NCI-H748 treated with DMSO at 0.1 percent for 48 hours (cell line): ENCODE measurements around the gene PFKM.

Experiments used
- DNase-seq: peaks from one replicate; lab custom pipeline; 2025; lab: John Stamatoyannopoulos, UW

The PFKM gene

DNA sequence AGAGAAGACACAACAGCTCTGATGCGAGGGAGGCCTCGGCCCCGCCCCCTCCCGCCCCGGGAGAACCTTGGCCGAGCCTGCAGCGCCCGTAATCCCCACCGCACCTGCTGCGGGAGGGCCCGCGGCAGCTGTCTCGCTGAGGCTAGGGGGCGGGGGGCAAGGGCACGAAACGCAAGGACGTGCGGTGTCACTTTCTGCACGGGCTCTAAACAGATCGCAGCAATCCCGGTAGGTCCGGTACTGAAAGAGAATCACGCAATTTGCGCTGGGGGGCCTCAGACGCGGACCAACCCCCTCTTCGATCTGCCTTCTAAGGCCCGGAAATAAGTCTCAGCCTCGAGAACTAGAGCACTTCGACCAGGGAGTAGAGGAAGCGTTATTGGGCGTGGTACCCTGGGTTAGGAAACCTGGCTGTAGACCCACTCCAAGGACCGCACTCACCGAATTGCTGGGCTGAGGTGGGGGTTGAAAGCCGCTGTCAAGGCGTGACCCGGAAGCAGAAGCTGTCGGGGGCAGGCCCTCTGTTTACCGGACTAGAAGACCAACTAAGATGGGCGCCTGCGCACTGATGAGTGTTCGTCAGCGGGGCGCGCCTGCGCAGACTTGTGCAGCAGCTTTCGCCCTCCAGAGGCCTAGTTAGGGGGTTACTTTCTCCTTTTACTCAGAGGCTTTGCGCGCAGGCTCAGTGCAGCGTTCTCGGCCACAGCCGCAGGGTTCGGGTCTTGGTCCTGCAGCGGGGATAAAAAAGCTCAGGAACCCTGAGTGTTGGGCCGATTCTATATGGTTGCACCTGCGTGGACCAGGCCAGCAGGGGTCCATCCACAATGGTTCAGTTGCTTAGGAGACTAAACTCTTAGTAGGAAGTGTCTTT is 38.1 kb downstream of the PFKM start, which contains the start of gene ASB8:
ASB8 (minus strand) TSS at position 498 of the 871 bp plus-strand sequence. CDS start 4,019 bp downstream, outside the sequence.
- DNase-seq: peak; percentile 97

DNA sequence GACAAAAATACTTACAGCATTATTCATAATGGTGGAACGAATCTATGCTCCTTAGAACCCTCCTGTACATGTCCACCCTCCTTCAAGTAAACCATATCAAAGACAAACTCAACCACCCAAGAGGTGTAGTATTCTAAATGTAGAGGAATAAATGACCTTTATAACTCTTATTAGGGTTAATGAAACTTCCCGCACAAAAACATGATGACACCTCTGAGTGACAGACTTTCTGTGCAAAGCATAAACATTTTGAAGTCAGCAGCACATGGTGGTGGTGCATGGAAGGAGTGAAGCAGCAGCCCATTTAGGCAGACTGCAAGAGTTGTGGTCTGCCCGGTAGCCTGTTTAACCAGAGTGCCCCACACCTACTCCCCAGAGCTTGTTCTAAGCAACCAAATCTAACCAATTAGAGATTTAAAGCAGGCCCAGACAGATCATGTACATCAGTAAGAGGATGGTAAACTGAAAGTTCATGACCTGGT is 38.8 kb downstream of the PFKM start:
- DNase-seq: no peak

DNA sequence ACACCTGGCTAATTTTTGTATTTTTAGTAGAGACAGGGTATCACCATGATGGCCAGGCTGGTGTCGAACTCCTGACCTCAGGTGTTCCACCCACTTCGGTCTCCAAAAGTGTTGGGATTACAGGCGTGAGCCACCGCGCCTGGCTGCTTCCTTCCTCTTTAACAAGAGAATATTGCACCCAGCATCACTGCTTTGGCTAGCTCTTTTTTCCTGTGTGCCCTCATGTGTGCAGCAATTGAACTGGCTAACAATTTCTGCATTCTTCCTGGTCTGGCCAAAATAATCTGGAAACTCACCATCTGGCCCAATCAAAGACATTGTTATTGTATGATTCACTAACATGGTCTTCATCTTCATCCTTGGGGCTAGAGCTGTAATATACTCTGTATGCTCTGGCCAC is 40.9 kb downstream of the PFKM start:
- no peak for DNase-seq

DNA sequence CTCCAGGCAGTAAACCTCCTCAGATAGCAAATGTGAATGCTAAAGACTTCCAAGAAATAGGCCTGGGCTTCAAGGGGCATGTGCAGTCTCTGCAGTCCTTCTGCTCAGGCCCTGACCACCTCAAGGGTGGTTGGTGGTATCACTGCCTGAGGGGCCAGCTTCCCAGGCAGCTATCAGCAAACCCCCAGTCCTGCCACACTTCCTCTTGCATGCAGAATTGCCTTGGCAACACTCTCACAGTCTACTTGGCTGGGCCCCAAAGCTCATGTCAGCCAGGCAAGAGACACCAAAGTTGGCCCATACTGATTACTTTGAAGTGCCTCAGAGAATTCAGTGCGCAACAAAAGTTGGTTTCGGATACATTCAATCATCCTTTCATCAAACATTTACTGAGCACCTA is 41.6 kb downstream of the PFKM start:
- DNase-seq: no peak

DNA sequence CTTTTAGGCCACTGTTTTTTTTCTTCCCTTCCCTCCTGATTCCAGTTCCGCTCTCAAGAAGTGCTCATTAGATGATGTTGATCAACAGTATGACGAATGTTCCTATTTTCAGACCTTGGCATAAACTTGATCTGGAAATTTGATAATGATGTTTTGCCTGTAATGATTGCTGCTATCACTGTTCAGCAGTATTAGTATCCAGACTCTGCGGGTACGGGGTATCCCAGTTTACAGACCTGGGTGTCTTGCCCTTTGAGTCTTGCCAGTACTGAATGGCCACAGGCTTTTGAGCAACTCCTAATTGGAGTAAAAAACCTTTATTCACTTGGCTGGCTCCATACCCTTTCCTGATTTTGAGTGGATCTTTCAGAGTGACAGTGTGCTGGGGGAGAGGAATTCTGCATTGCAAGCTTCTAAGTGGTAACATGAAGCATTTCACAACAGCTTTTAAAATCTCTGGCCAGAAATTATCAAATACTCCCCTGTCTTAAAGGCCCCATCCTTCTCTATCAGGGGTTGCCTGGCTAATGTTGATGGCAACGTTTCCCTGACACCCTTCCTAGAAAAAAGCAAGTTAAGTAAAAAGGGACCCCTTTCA is 44.1 kb downstream of the PFKM start:
- DNase-seq: no peak

DNA sequence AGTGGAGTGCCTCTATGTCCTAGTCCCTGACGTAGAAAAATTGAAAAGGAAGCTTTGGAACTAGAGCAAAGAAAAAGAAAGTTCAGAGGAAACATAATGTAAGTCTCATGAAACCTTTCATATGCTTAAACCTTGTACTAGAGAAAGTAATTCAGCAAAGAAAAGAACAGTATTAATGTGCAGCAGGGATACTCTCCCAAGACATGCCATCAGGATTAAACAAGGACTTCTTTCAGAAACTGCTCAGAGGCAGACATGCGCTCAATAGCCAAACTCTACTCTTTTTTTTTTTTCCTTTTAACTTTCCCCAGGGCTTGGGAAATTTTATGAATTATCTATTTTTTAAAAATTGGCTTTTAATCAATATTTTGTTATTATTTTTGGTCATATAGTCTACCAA is 45.3 kb downstream of the PFKM start:
- DNase-seq: no peak

DNA sequence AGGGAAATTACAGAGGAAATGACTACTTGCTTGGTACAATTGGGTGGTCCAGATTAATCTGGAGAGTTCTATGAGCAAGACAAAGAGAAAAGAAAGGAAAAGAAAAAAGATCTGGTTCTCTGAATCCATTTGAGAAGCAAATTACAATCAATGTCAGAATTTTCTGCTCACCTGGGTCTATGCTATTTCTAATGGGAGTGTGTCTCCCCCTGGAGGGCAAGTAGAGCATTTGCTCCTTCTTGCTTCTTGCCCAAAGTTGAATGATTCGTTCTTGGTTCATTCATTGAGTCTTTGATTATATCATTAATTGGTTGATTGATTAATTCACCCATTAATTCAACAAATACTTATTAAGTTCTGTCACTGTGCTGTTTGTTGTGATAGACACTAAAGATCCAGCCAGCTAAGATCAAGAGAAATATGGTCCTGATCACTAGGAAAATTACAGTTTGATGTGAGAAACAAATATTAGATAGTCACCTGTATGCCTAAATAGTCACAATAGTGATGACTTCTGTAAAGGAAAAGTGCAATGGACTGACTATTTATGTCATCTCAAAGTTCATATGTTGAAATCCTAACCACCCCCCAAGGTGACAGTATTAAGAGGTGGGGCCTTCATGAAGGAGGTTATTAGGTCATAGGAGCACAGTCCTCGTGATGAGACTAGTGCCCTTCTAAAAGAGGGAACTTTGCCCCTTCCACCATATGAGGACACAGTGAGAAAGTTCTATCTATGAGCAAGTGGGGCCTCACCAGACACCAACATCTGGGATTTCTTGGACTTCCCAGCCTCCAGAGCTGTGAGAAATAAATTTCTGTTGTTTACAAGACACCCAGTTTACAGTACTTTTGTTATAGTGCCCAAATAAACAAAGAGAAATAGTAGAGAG is 46.2 kb downstream of the PFKM start:
- DNase-seq: peak; percentile 34

DNA sequence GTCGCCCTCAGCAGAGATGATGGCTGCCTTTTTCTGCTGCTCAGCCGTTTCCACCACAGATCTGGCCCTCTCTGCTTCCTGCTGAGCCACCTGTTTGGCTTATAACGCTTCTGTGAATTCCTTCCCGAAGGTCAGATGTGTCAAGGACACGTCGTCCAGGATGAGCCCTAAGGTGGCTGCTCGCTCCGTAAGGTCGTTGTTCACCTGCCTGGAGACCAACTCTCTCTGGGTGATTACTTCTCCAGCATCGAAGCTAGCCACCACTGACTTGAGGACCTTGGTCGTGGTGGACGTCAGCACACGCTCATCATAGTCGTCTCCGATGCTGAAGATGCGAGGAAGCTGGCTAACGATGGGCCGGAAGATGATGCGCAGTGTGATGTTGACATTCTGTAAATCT is 49.8 kb downstream of the PFKM start:
- no peak for DNase-seq

DNA sequence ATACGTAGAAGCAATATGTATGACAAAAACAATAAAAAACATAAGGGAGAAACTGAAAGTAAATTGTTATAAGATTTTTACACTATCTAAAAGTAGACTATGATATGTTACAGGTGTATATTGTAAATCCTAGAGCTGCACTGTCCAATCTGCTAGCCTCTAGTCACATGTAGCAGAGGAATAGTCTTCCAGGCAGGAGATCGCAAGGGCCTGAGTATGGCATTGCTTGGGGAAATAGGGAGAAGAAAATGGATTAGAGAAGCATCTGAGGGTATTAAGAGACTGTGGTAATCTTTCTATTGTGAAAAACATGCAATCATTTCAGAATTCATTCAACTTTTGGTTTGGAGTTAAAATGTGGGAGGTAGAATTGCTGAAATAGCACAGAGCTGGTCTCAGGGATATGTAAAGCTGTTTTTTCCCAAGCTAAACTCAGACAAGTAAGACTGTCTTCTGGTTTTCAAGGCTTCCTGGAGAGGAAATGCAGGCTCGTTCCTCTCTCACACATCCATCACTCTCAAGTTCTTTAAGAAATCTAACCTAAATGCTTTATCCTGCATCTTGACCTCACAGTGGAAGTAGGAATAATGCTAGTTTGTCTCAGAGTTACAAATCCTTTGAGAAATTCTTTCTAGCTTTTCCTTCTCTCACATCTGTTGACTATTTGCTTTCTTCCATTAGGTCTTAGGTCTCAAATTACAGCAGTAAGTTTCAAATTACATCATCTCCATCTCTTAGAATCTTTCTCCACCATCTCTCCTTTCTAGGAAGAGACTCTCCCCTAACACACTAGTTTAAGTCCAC is 56.7 kb downstream of the PFKM start:
- no peak for DNase-seq

DNA sequence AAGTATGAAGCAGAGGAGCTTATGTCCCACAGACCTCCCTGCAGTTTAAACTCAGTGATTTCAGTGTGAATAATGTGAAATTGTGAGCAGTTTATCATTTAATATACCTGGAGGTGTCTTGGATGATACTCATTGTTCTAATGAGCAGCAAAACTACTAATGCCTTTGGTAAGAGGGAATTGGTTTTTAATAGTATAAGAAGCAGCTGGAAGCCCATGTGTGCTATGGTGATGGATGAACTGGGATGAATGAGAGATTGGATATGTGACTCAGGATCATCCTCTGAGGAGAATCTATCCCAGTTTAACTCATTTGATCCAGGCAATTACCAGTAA is 57.2 kb downstream of the PFKM start:
- no peak for DNase-seq

DNA sequence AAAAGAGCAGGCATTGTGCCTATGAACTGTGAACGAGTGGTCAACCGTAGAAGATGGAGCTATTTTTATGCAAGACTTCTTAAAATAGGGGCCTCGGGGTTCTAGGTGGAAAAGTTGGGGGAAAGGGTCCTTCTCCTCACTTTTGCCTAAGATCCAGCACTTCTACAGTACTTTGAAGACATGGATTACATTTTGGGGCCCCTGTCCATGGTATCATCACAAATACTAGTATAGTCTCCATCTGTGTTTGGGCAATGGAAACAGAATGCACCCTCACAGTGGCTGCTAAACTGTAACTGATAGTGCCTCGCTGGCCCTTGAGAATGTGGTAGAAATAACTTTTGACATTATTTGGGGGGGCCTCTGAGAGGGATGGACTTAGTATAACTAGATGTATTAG is 58.8 kb downstream of the PFKM start:
- DNase-seq: no peak

DNA sequence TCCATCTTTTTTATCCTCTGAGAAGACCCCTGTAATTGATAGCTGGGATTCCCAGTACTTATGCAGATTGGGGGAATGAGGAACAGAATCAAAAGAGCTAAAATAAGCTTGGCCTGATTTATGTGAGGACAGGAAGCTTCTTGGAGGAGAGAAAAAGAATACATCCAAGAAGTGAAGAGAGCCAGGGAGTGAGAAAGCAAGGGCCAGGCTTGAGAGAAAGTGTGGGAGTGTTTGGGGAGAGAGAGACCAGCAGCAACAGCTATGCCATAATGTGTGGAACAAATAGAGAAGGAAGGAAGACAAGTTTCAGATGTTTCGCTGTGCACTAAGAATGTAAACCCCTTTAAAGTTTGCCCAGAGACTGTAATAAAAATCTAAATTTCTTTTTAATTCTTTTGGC is 60.3 kb downstream of the PFKM start:
- DNase-seq: no peak

DNA sequence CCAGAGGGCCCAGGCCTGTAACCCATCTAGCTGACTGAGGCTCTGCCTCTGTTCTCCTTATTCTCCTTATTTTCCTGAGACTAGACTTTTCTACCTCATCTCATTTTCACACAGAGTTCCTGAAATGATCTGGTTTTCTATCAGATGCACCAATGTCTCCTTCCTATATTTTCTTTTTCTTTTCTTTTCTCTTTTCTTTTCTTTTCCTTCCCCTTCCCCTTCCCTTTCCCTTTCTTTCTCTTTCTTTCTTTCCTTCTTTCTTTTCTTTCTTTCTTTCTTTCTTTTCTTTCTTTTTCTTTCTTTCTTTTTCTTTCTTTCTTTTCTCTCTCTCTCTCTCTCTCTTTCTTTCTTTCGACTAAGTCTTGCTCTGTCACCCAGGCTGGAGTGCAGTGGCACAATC is 61.3 kb downstream of the PFKM start:
- no peak for DNase-seq

DNA sequence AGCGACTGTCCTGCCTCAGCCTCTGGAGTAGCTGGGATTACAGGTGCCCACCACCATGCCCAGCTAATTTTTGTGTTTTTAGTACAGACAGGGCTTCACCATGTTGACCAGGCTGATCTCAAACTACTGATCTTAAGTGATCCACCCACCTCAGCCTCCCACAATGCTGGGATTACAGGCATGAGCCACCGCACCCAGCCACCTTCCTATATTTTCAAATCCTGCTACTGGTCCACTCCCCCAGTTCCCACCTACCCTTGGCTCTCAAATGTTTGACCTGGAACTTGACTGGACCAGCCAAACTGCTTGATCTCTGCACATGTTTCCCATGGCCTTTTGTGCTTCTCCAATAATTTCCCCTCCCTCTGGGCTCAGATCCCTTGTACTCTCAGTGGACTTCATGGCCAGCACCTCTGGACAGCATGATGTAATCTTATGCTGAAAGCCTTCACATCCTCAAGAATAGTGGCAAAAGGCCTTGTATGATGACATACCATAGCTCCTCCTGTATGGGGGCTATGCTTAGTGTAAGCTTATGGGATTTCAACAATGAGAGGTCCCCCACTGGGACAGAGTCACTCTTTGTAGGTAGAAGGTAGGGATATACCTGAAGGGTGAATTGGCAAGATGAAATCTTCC is 61.8 kb downstream of the PFKM start:
- DNase-seq: no peak

DNA sequence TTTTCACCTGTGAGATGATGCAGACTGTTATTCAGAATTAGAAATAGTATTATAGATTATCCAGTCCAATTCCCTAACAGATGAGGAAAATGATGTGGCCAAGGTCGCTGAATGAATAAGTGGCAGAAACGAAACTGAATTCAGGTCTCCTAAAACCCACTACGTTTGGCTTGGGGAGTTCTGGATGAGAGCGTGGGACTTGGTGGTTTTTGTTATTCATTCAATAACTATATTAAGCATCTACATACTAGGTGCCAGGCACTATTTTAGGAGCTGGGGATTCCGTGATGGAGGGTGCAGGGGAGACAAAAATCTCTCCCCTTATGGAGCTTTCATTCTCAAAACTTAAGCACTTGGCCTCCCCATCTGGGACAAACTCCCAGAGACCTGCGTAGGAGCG is 63.5 kb downstream of the PFKM start:
- no peak for DNase-seq

DNA sequence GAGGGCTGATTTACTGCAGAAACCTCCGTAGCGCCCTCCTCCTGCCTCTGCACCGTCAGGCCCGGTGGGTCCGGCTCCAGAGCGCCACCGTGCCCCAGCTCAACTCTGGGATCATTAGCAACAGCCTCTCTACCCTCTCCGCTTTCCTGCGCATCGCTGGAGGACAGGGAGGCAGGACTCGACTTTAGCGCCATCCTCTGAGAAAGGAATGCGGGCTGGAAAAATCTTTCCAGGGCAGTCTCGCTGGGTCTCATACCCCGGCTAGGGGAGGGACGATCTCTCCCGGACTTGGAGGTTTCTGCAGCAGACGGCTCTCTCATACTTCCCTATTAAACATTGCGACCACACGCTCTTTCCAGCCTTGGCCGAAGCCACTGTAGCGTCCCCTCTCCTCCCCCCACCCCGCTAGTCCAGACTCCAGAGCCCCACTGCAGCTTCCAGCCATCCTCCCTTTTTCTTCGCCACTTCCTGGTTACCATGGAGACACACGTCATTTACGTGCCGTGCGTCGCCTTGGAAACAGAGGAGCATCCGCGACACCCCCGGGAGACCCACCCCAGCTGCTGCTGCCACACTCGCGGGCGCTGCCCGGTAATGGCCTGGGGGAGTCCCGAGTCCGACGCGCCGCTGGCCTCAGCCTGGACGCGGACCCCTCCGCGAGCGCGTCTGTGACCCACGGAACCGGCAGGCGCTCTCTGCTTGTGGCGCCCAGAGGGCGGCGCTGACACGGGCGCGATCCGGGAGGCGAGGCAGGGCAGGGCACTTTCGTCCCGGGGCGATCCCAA is 64.1 kb downstream of the PFKM start, which contains the start of gene CCDC184:
CCDC184 (plus strand) TSS at position 554 of the 785 bp plus-strand sequence. CDS start 479 bp downstream, outside the sequence.
- DNase-seq: peak; percentile 80

DNA sequence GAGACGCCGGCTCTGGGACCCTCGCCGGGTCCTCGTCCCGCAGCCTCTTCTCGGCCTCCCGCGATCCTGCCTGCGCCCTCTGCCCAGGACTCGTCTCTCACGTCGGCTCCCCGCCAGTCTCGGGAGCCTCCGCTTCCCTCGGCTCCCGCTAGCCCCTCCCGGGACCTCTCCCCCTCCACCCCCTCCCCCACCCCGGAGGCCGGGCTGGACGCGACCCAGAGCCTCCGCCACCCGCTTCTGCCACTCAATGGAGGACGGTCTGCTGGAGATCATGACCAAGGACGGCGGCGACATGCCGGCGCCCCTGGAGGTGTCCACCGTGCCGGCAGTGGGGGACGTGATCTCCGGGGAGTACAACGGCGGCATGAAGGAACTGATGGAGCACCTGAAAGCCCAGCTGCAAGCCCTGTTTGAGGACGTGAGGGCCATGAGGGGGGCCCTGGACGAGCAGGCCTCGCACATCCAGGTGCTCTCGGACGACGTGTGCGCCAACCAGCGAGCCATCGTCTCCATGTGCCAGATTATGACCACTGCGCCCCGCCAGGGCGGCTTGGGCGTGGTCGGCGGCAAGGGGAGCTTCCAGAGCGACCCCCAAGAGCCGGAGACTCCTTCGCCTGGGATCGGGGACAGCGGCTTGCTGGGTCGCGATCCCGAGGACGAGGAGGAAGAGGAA is 64.8 kb downstream of the PFKM start:
- no peak for DNase-seq

DNA sequence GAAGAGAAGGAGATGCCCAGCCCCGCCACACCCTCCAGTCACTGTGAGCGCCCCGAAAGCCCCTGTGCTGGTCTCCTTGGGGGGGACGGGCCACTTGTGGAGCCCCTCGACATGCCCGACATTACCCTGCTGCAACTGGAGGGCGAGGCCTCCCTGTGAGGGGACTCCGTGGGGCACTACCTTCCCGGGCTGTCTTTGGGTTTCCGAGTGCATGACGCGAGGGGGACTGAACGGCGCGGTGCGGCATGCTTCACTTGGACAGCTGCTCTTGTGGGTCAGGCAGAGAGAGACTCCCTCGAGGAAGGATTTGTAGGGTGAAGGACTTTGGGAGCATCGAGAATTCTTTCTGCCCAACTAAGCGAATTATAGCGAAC is 65.4 kb downstream of the PFKM start:
- no peak for DNase-seq

DNA sequence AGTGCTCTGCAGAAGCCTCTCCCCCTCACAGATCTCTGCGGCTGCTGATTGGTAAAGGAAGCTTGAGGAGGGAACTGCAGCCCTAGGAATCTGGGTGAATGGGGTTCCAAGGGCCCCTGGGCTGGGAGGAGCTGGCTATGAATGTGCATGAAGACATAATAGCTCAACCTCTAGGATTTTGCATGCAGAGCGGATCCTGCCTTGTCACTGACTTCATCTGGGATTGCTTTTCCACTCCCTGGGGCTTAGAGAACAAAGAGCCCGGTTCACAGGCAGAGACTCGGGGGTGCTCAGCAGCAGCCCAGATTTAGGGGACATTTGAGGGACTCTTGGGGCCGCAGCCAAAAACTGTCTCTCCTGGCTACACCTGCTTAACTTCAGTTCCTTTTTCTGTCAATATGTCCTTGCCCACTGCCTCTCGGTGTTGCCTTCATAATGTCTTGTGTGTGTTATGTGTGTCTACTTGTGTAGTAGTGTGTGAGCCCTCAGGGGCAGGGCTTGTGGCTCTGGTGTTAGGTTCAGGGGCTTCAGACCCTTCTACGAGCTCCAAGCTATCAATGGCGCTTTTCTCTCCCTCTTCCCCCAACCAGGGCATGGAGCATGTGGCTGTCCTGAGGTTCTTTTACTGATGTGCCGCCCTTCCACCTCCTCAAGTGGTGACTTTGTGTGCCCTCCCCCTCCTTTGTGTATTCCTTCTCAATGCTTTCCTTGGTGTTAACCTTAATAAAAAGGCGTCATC is 66.2 kb downstream of the PFKM start:
- no peak for DNase-seq
